ENCODE data around the gene OR6K2.
"Not testable (repeated sequence)": the region's sequence is repeated elsewhere in the genome, so short reads cannot be mapped to it uniquely, and the experiment has no call there.

OR6K2 gene, protein sequence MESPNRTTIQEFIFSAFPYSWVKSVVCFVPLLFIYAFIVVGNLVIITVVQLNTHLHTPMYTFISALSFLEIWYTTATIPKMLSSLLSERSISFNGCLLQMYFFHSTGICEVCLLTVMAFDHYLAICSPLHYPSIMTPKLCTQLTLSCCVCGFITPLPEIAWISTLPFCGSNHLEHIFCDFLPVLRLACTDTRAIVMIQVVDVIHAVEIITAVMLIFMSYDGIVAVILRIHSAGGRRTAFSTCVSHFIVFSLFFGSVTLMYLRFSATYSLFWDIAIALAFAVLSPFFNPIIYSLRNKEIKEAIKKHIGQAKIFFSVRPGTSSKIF

DNA sequence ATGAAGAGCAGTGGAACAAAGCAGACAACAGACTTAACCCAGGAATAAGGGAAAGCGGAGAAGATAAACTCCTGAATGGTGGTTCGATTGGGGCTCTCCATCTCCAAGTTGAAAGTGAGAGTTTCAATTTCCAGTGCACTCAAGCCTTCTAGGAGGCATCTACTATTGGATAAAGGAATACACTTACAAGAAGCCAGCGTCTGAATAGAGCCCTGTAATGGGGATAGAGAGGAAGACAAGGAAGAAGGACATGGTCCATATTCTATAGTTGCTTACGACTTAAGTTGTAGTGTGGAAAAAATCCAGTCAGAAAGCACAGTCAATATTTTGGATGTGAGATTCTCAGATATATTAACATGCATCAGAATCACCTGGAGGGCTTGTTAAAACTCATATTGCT, at the start of gene OR6K2:
Gene OR6K2 (minus strand): TSS at position 101 of the 400 bp plus-strand sequence. CDS start 0 bp downstream, at position 101.
- DNase-seq: no peak

- DNase-seq: no peak
Measured at GRCh38 chr1:158735848-158736247, 35.4 kb upstream of the OR6K2 start.

DNA sequence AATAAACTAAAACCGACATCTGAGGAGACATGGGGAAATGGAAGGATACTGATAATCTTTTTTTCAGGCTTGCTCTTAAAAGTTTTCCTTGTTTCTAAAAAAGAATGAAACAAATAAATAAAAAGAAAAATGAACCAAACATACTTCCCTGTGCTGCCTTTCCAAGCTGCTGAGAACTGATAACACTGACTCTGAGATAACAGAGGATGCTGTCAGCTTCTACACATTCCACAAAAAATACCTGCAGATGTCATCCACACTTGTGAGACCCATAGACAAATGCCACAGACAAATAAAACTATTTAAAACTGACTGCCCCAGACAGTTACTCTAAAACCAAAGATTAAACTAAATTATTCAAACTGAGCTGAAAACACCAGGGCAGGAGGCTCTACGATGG, 32.1 kb upstream of the OR6K2 start:
- no peak for DNase-seq

DNA sequence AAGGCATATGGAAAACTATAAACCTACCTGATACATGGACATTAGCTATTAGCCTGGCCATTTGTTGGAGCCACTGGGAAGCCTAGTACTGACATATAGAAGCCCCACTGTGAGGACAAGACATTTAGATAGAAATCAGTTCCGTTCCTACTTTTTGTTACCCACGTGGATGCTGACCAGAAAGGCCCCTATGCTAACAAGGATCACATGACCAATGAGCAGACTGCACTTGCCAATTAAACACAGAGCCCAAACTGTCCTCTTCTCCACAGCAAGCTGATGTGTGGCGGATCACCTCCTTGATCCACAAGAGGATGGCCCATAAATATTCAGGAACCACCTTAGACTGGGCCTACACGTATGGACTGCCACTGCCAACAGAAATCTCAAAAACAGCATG, 31.3 kb upstream of the OR6K2 start:
- no peak for DNase-seq

DNA sequence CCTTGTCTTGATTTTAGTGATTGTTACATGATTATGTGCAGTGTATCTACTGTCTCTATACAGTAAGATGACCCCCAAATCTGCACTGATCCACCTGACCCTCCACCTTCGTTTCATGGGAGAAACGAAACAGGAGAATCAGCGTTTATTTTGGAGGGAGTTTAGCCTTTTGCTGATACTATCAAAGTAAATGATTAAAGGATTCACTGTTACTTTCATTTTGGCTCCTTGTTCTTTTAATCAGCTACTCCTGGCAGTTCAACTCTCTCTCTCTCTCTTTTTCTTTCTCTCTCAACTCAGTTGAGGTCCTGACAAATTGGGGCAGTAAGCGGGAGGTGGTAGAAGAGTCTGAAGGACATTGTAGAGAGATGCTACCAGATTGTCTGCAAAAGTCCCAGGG, 30.0 kb upstream of the OR6K2 start:
- DNase-seq: no peak

DNA sequence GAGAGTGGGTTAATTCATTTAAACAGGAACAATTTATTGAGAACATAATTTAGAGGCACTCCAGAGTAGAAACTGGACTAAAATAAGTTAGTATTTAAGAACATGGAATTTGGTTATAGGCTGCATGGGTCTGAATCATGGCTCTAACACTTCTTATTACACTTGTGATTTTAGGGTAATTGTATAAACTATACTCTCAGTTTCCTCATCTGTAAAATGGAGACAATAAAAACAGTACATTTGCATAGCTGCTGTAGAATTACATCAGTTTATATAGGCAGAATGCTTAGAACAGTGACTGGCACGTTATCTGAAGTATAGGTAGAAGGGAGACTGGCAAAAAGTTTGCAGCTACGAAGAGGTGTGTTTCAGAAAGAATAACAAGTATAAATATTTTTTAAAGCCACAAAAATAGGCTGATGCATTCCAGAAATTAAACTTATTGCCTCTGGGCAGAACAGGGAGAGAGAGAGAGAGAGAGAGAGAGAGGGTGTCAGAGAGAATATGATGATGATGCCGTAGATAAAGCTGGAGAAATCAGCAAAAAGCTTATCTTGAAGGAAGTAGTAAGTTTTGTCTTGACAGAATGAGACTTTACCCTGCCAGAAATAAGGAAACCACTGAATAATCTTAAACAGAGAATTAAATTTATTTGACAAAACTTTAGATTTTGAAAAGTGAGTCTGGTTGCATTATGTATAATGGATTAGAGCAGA, 28.2 kb upstream of the OR6K2 start:
- DNase-seq: no peak

GRCh38 chr1:158724442-158724841, 24.0 kb upstream of the OR6K2 start:
- DNase-seq: no peak

- no peak for DNase-seq
Measured at GRCh38 chr1:158720620-158721019, 20.2 kb upstream of the OR6K2 start, which contains the start of gene OR6K3. Gene OR6K3 (minus strand): TSS chr1:158720720. CDS start chr1:158718115, 2,605 bp downstream.

DNA sequence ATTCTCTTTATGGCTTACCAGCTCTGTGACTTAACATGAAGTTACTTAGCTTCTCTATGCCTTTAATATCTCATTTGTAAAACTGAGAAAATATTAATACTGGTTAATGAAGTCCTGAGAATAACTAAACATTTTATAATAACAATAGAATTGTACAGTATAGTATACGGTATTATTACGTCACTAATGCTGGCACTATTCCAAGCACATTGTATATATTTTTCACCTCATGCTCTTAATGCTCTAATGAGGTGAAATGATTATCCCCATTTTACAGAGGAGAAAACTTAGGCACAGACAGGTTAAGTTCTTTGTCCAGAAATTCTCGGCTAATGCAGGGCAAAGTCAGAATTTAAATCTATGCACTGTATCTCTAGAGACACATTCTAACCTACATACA, 19.2 kb upstream of the OR6K2 start:
- DNase-seq: no peak

GRCh38 chr1:158717344-158717743, 16.9 kb upstream of the OR6K2 start:
- no peak for DNase-seq

DNA sequence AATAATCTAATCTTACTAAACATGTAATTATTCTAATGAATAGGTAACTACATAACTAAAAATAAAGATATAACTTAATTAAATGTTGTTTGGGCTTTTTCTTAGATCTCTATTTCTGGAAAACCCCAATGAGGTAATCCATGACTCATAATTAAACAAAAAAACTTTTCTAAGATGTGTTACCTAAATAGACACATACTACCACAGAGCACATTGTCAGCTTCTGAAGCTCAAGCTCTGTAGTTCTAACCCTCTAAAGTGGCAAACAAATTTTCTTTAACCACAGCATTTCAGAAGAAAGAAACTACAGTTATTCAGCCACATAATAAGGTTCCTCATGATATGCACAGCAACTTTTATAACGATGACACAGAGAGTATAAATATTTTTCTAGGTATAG, 15.9 kb upstream of the OR6K2 start:
- no peak for DNase-seq

- DNase-seq: no peak
Measured at GRCh38 chr1:158714754-158715153, 14.3 kb upstream of the OR6K2 start.

DNA sequence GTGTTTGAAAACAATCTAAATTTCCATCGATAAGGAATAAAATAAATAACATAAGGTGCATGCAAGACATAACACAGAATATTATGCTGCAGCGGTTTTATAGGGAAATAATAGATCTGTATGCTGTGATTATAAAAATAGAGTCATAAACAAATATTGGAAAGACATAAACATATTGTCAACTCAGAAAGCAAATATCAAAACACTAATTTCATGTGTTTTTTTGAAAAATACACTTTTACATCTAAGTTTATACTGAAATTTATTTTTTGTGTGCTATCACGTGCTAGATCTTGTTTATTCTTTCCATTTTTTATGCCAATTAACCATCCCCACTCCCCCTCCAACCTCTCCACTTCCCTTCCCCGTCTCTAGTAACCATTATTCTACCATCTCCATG, 10.6 kb upstream of the OR6K2 start:
- no peak for DNase-seq

DNA sequence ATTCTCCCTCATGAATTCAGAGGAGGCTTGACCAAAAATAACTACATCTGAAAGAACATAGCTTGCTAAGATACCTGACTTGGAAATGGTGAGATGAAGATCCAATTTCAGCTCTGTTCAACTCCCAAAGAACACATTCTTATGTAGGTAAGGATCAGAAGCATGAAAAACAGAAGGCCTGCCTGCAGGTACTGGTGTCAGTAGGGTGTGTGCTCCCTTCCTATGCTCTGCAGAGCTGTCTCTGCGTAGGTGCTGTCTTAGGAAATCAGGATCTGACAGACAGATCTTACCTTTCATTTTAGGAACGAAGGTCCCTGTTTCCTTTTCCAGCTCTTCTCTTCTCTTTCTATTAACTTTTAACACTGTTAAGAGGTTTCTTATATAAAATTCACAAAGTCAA, 5.6 kb upstream of the OR6K2 start:
- no peak for DNase-seq

DNA sequence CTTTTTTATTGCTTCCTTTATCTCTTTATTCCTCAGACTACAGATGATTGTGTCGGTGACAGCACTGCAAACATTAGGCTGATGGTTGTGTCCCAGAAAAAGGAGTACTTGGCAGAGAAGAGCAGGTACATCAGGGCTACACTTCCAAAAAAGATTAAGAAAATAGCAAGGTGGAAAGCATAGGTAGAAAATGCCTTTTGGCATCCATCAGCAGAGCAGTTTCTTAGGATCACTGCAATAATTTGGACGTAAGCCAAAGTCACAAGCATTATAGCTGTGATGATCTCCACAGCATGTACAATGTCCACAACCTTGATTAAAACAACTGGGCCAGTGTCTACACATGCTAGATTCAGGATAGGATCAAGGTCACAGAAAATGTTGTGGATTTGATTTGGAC, 5.9 kb downstream of the OR6K2 start:
- no peak for DNase-seq

DNA sequence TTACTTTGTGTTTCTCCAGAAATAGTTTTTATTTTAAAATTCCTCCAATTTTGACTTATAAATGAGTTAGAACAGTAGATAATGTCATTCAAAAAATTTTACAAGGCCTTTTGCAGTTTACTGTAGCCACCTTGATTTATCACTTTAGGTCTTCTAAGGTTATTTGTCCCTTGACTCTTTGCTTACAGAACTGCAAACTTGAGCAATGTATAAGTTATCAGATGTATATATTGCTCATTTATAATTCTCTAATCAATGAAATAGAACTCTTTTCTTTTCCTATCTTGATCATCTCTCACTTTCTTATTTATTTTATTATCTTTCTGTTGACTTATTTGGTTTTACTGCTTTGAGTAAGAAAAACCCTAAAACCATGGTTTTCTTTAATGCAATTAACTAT, 8.1 kb downstream of the OR6K2 start:
- DNase-seq: no peak

DNA sequence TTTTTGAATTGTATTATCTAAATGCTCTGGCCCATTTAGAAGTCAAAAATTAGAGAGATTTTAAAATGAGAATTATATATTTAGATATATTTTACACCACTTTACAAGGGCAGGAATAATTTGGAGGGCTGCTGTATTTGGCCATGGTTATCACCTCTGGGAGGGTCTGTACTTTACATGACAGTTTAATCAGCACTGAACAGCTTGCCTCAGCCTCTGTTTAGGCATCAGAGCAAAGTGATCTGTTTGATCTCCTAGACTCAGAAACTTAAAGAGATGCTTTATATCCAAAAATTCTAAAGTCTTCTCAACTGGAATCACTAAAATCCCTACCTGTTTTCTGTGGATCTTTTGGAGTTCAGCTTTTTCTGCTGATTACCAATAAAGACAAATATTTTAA, 8.5 kb downstream of the OR6K2 start:
- DNase-seq: no peak

DNA sequence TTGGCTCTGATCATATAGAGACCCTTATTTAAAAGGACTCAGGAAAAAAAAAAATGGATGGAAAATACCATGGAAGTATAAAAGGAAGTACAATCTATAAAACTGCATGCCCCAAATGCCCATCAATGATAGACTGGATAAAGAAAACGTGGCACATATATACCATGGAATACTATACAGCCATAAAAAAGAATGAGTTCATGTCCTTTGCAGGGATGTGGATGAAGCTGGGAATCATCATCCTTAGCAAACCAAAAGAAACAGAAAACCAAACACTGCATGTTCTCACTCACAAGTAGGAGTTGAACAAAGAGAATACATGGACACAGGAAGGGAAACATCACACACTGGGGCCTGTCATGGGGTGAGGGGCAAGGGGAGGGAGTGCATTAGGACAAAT, 9.3 kb downstream of the OR6K2 start:
- not testable (repeated sequence) for DNase-seq

DNA sequence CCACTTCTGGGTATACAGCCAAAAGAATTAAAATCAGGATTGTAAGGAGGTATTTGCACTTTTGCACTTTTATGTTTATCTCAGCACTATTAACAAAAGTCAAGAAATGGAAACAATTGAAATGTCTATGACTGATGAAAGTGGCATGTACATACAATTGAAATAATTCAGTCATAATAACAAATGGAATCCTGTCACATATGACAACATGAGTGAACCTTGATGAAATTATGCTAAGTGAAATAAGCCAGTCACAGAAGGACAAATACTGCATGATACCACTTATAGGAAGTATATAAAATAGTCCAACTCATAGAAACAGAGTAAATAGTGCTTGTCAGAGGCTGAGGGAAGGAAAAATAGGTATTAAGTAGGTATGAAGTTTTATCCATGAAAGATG, 10.6 kb downstream of the OR6K2 start:
- no peak for DNase-seq

GRCh38 chr1:158689110-158689509, 11.3 kb downstream of the OR6K2 start:
- no peak for DNase-seq

DNA sequence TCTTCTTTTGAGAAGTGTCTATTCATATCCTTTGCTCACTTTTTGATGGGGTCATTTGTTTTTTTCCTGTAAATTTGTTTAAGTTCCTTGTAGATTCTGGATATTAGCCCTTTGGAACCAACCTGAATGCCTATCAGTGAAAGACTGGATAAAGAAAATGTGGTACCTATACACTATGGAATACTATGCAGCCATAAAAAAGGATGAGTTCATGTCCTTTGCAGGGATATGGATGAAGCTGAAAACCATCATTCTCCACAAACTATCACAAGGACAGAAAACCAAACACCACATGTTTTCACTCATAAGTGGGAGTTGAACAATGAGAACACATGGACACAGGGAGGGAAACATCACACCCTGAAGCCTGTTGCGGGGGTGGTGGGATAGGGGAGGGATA, 12.1 kb downstream of the OR6K2 start:
- DNase-seq: not testable (repeated sequence)

GRCh38 chr1:158687037-158687436, 13.4 kb downstream of the OR6K2 start:
- DNase-seq: no peak

DNA sequence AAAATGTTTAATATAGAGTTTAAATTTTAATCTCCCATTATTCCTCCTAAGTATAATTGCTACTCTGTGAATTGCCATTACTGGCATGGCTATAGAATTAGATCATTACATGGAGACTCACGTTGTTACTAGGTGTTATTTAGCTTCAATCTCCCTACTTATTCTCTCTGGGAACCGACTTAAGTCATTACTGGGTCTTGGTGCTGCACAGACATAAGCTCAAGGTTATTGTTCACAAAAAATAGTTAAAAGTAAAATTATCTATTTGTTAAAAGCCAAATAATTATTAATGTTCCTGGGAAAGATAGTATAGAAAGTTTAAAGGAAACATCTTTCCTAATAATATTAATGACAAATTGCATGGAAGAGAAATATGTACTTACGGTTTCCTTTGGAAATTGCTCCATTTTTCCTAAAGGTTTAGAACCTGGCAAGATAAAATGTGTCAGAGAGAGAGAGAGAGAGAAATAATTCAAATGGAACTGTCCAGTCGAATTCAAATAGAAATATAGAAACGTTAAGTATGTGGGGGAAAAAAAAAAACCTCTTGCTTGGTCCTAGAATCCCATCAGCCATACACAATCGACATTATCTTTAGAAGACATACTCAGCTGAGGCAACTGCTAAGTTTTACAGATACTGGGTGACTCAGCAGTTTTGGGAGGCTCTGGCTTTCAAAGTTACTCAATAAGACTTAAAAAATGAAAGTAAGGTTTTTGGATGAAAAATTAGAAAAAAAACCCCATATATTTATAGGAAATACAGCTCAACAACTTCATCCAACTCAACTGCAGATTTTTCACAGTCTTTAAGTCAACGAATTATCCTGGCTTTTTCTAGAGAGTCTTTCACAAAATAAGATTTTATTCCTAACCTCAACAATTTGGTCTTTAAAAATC, 14.1 kb downstream of the OR6K2 start, which contains the start of gene SPTA1:
Gene SPTA1 (minus strand): TSS at position 605 of the 899 bp plus-strand sequence. CDS start 198 bp downstream, at position 407.
- no peak for DNase-seq
